Motor neuron (in vitro differentiated cells): Measurements from ENCODE around the gene POU2AF1. TPM values are rescaled to one million over a fixed set of nuclear protein-coding genes. Genes with fewer than 3 reads are reported as not detected.

Experiments
- ATAC-seq, 8 experiments: fragments of 200-7000 bp; cut with Tn5 transposase; replicated peaks in 6 of 8; 2 replicates each; pipeline ENCODE4 v1.8.0; 2021; ENCODE audit warnings: mild to moderate bottlenecking in 8 of 8, moderate library complexity in 8 of 8
- H3K27ac ChIP-seq, 2 donors: fragments of 250-450 bp; sonication (Bioruptor Pico); 2 replicates each; pipeline ENCODE4 v1.9.0; 2021; ENCODE audit warnings: antibody characterized with exemption in 2 of 2, mild to moderate bottlenecking in 2 of 2, moderate library complexity in 1 of 2
- H3K4me1 ChIP-seq, 2 donors: fragments of 250-450 bp; sonication (Bioruptor Pico); replicated peaks in 1 of 2; 2 replicates each; pipeline ENCODE4 v1.6.1; 2021; ENCODE audit warnings: antibody characterized with exemption in 2 of 2, mild to moderate bottlenecking in 2 of 2, moderate library complexity in 1 of 2
- H3K4me3 ChIP-seq, 5 donors: fragments of 250-450 bp; sonication (Bioruptor Pico); 2 replicates each; pipeline ENCODE4 v1.9.0; 2021; ENCODE audit warnings: antibody characterized with exemption in 5 of 5, mild to moderate bottlenecking in 5 of 5, moderate library complexity in 4 of 5
- WGBS, 10 experiments: fragments of 450-650 bp; shearing (Covaris generic); methylation state at CpG; one replicate each; pipeline ENCODE4 v1.0.0; 2022; 5-methylcytosine and 5-hydroxymethylcytosine counted together
- in situ Hi-C, 9 experiments: fragments of 400-800 bp; cut with MboI; loops; one replicate each; pipeline ENCODE4 v1.15.0; 2021; ENCODE audit warnings: low sequenced_read_pairs in 9 of 9, low pct_unique_long_range_greater_than_20kb in 2 of 9; ENCODE audit not compliant: unreplicated experiment in 9 of 9
- total RNA-seq, 8 experiments: library from RNA; unstranded; fragments of 300-600 nt; gene quantifications; 2 replicates each; pipeline versions ENCODE4 v1.2.3 to v1.2.4, GENCODE V29; 2022

Gene POU2AF1
- total RNA-seq, 8 experiments from 2014 or later = 0.05 to 1.0 (median 0.35) TPM; not detected in 2

DNA sequence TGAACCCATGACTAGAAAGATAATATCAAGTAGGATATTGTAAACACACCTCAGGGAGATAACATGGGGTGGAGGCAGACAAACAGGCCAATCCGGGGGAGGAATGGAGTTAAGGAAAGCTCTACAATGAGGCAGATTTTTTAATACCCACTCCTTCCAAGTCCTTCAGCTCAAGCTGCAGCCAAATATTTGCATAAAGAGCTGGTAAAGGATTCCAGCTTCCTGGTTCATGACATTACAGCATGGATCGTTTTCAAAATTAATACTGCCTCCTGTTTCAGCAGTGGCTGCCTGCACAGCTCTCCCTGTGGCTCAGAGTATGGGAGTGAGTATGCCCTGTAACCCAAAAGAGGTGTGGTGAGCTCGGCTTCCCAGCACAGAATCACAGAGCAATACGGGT, 75.6 kb downstream of the POU2AF1 start:
- peak in 3 of 8 experiments; percentile 40 to 67 (median 52) for ATAC-seq
- Histone ChIP-seq H3K4me3 (no peak overlapping the region), H3K4me1 (no peaks in the 10 kb centered on the region), H3K27ac (no peak overlapping the region)
- WGBS, 10 experiments = 0 to 80% (median 45%) methylated on average over 1 to 4 of the region's 4 CpGs
- in situ Hi-C loops = no loop called here

DNA sequence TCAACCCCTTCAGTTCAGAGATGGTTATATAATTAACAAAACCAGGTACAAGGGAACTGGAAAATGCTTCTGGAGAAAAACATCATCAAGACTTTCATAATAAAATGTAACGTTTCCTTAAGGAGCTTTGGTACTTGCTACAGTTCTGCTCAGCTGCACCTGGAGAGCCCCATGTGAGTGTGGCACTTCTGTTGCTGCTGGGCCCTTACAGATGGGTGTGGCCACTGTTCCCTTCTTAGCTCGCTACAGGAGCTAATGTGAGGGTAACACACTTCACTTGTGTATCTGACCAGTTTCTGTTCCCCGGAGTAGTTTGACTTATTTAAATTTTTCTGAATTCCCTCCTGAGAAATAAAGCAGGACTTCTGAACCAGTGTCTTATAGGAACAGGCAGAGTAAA, 76.8 kb downstream of the POU2AF1 start:
- WGBS, 10 experiments = 0 to 80% (median 36%) methylated on average over 1 to 2 of the region's 3 CpGs; no CpG with 5 or more reads in 4 of the 10 experiments
- in situ Hi-C loops = no loop called here

More for the DNA sequence above, 76.8 kb downstream of the POU2AF1 start:
- H3K4me1 ChIP-seq = no peaks in the 10 kb centered on the region
- H3K27ac ChIP-seq = no peak overlapping the region
- no peak for ATAC-seq
- H3K4me3 ChIP-seq = no peak overlapping the region

Other genes starting within 250 kb of the POU2AF1 start
- gene POU2AF2, start 133.6 kb downstream of the POU2AF1 start, total RNA-seq = 1 to 10 TPM in 2 of 8 experiments, under 1 TPM in 2, not detected in 4; 0.31 to 1.6 (median 0.77) TPM
- gene POU2AF3, start 80.7 kb downstream of the POU2AF1 start, total RNA-seq = 1 to 10 TPM in 4 of 8 experiments, under 1 TPM in 4; 0.33 to 5.9 (median 1.1) TPM
- under 1 TPM in 1 of 8 experiments, not detected in 7; 0.29 TPM for gene BTG4, start 133.1 kb upstream of the POU2AF1 start, total RNA-seq
- 10 to 100 TPM in 1 of 8 experiments, 1 to 10 TPM in 1, under 1 TPM in 3, not detected in 3; 0.05 to 61.7 (median 0.49) TPM for gene HOATZ, start 135.5 kb upstream of the POU2AF1 start, total RNA-seq
- 10 to 100 TPM in 1 of 8 experiments, 1 to 10 TPM in 1, under 1 TPM in 5, not detected in 1; 0.21 to 11.8 (median 0.54) TPM for gene LAYN, start 161.4 kb upstream of the POU2AF1 start, total RNA-seq
- 10 to 100 TPM in 7 of 8 experiments, 1 to 10 TPM in 1; 8.5 to 22.5 (median 12.1) TPM for gene SIK2, start 223.2 kb upstream of the POU2AF1 start, total RNA-seq